ENCODE measurements around the gene DIDO1. TPM values are rescaled to one million over a fixed set of nuclear protein-coding genes. Genes with fewer than 3 reads are reported as not detected.

Gene DIDO1
- total RNA-seq, 4 donors from 2014 or later = 54.2 to 105 (median 70.7) TPM

GRCh38 chr20:62959998-62960436 is 33.7 kb upstream of the DIDO1 start:
- intact Hi-C loops (cut with DNase I; ENCODE audit: low total_unique reads) = no loop called here
- no peak for DNase-seq (ENCODE audit: low spot score in 2 of 2)
- no peak for TF ChIP-seq POLR2A (IDR thresholded peaks at IDR 0.05)
- WGBS, 2 donors = 70 to 75% methylated on average over 19 to 20 of the region's 20 CpGs
- H3K4me3 ChIP-seq (ENCODE audit: low read depth, poor library complexity, severe bottlenecking) = no peak overlapping the region

DNA sequence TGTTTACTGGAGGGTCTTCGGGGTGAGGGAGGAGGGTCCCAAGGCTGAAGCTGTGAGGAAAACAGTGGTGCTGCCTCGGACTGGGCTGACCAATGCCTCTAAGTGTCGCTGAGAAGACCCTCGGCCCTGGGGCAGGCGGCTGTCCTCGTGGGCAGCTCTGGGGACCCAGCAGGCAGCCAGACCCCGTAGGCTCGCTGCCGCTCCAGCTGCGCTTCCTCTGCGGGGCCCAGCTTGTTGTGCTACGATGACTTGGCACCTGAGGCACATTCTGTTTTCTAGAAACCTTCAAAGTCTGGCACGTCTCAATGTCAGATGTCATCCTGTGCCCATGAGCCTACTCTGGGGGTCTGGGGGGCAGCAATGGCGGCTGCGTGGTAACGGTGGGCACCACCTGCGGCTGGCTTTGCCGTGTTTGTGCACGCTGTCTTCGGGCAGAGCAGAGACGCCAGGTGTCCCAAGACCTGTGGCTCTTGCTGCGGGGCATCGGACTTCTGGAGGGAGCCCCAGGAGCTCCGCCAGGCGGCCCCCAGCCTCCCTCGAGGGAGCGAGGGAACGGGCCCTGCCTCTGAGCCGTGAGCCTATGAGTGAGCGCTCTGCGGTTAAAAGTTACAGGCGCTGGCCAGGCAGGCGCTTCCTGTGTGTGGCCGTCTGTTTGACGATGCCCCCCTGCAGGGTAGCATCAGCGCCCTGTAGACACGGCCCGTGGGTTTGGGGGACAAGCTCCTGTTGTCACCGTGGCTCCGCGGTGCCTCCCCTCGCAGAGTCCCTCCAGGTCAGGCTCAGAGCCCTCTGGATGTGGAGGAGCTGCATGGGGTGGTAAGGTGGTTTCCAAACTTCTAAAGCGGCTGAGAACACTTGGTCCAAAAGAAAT is 33.0 kb upstream of the DIDO1 start:
- no peak for DNase-seq (ENCODE audit: low spot score in 2 of 2)
- WGBS, 2 donors = 51 to 69% methylated on average over 25 to 38 of the region's 43 CpGs
- intact Hi-C loops (cut with DNase I; ENCODE audit: low total_unique reads) = no loop called here
- TF ChIP-seq POLR2A (IDR thresholded peaks at IDR 0.05) = no peak
- TF ChIP-seq, protein P1, sequence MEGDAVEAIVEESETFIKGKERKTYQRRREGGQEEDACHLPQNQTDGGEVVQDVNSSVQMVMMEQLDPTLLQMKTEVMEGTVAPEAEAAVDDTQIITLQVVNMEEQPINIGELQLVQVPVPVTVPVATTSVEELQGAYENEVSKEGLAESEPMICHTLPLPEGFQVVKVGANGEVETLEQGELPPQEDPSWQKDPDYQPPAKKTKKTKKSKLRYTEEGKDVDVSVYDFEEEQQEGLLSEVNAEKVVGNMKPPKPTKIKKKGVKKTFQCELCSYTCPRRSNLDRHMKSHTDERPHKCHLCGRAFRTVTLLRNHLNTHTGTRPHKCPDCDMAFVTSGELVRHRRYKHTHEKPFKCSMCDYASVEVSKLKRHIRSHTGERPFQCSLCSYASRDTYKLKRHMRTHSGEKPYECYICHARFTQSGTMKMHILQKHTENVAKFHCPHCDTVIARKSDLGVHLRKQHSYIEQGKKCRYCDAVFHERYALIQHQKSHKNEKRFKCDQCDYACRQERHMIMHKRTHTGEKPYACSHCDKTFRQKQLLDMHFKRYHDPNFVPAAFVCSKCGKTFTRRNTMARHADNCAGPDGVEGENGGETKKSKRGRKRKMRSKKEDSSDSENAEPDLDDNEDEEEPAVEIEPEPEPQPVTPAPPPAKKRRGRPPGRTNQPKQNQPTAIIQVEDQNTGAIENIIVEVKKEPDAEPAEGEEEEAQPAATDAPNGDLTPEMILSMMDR (IDR thresholded peaks at IDR 0.05) = no peak
- no peak overlapping the region for H3K4me3 ChIP-seq (ENCODE audit: low read depth, poor library complexity, severe bottlenecking)

DNA sequence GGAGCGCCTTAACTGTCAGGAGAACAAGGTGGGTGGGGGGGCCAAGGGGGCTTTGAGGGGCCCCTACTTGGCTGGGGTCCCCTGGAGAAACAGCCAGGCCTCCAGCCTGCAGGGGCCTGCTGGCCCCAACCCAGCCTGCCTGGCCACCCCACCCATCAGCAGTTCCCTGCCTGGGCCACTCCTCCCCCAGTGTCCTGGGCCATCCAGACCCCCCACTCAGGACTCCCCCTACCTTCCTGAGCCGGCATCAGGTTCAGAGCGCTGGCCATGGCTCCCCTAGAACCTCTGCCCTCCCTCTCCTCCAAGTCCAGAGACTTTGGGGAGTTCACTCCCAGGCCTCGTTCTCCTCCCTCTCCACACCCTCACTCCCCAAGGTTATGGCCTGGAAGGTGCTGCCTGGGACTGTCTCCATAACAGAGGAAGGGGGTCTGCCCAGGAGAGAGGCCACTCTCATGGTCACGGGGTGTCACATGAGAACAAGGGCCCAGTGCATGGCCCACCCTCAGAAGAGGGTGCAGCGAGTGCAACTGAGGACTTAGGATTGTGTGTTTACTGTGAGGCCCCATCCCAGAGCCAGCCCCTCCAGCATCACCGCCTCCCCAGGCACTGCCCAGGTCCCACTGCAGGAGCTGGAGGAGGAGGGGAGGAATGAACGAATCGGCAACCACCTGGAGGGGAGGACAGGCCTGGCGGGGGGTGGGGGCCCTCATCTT is 32.2 kb upstream of the DIDO1 start:
- no peak for TF ChIP-seq POLR2A (IDR thresholded peaks at IDR 0.05)
- intact Hi-C loops (cut with DNase I; ENCODE audit: low total_unique reads) = no loop called here
- no peak overlapping the region for H3K4me3 ChIP-seq (ENCODE audit: low read depth, poor library complexity, severe bottlenecking)
- DNase-seq (ENCODE audit: low spot score in 2 of 2) = no peak
- 80 to 91% methylated on average over 9 to 10 of the region's 10 CpGs for WGBS, 2 donors

DNA sequence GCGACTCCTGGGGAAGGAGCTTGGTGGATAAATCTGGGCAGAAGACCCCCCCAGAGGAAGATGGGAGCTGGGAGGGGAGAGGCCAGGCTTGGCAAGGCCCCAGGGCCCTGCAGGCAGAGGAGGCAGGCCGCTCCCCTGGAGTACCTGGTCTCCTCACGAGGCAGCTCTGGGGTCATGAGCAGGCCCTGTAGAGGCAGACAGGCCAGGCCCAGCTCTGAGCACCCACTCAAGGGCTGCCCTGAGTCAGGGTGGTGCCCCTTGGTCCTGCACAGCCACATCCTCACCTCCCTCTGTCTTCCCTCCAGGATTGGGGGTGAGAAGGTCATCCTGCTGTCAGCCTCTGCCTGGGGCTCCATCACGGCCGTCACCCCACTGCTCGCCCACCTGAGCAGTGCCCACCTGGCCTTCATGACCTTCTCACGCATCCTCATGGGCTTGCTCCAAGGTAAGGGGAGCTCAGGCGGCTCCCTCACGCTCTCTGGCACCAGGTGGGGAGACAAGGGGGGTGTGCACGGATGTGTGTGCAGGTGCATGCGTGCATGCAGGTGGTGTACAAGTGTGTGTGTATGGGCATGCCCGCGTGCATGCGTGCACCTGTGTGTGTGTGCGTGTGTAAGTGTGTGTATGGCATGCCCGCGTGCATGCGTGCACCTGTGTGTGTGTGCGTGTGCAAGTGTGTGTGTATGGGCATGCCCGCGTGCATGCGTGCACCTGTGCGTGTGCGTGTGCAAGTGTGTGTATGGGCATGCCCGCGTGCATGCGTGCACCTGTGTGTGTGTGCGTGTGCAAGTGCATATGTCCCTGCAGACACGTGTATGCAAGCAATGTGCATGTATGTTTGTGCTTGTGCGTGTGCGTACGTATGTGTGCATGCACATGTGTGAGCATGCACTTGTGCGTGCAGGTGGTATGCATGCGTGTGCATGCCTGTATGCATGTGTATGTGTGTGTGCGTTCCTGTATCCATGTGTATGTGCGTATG is 31.1 kb upstream of the DIDO1 start:
- TF ChIP-seq, protein P1 (IDR thresholded peaks at IDR 0.05) = no peak
- TF ChIP-seq POLR2A (IDR thresholded peaks at IDR 0.05) = no peak
- WGBS, 2 donors = 92 to 95% methylated on average over 34 to 36 of the region's 36 CpGs
- intact Hi-C loops (cut with DNase I; ENCODE audit: low total_unique reads) = no loop called here

DNA sequence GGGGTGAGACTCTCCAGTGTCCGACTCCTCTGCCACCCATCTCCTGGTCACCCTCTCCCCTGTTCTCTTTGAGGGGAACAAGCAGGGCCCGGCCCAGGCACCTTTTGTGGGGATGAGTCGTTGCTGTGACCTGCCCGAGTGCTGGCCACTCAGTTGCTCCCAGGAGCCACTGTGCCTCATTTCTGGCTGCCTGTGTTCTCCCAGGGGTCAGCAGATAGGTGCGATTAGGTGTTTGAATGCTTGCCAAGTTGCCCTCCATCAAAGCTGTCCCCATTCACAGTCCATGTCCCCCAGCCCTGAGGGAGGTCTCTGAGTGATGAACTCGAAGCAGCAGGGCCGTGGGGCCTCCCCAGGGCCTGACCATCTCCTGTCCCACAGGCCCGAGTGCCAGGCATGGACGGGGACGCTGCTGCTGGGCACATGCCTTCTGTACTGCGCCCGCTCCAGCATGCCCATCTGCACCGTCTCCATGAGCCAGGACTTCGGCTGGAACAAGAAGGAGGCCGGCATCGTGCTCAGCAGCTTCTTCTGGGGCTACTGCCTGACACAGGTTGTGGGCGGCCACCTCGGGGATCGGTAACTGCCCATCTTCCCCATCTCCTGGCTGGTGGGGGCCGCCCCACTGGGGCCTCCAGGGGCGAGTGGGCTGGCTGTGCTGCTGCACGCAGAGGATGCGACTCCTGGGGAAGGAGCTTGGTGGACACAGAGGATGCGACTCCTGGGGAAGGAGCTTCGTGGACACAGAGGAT is 30.3 kb upstream of the DIDO1 start:
- TF ChIP-seq, protein P1 (IDR thresholded peaks at IDR 0.05) = no peak
- no peak for TF ChIP-seq POLR2A (IDR thresholded peaks at IDR 0.05)
- intact Hi-C loops (cut with DNase I; ENCODE audit: low total_unique reads) = no loop called here
- DNase-seq (ENCODE audit: low spot score in 2 of 2) = no peak
- H3K4me3 ChIP-seq (ENCODE audit: low read depth, poor library complexity, severe bottlenecking) = no peak overlapping the region
- WGBS, 2 donors = 81 to 90% methylated on average over 22 to 25 of the region's 25 CpGs

More for the DNA sequence above, 31.1 kb upstream of the DIDO1 start:
- no peak for DNase-seq (ENCODE audit: low spot score in 2 of 2)
- H3K4me3 ChIP-seq (ENCODE audit: low read depth, poor library complexity, severe bottlenecking) = no peak overlapping the region

Data from lower leg skin (tissue), 4 donors.